SK-N-SH (cell line): ENCODE measurements around the gene RAD23A.
"Not testable (repeated sequence)": the region's sequence is repeated elsewhere in the genome, so short reads cannot be mapped to it uniquely, and the experiment has no call there.

Experiments used
- CHD2 ChIP-seq: fragments of 150-350 bp; IDR thresholded peaks from 2 replicates; pipeline ENCODE4 v1.6.1; 2018; ENCODE audit warnings: low read length; ENCODE audit not compliant: partially characterized antibody
- ELF1 ChIP-seq: IDR thresholded peaks from 2 replicates; pipeline ENCODE4 v1.4.0; 2012
- FOXJ3 ChIP-seq: sonication (generic); formaldehyde crosslinking; IDR thresholded peaks from 2 replicates; pipeline ENCODE4 v1.5.1; 2020; ENCODE audit warnings: mild to moderate bottlenecking, missing genetic modification reagents
- GATA2 ChIP-seq: sonication (generic); formaldehyde crosslinking; IDR thresholded peaks from 2 replicates; pipeline ENCODE4 v1.5.0; 2020; ENCODE audit warnings: mild to moderate bottlenecking, missing genetic modification reagents
- MXI1 ChIP-seq: IDR thresholded peaks from 2 replicates; pipeline ENCODE4 v1.6.1; 2012; ENCODE audit warnings: mild to moderate bottlenecking, low read depth, low read length, improper control_type of control experiment
- NFIC ChIP-seq: IDR thresholded peaks from 2 replicates; pipeline ENCODE4 v1.4.0; 2012; ENCODE audit warnings: borderline replicate concordance
- TF ChIP-seq, protein P1 (sequence below): fragments of 200-600 bp; sonication (generic); IDR thresholded peaks from 2 replicates; pipeline ENCODE4 v1.6.1; 2017; ENCODE audit warnings: antibody characterized with exemption, mild to moderate bottlenecking, moderate library complexity
- TF ChIP-seq, protein P2 (sequence below): fragments of 150-350 bp; IDR thresholded peaks from 2 replicates; pipeline ENCODE4 v1.6.1; 2016; ENCODE audit warnings: mild to moderate bottlenecking, low read depth, low read length

DNA sequence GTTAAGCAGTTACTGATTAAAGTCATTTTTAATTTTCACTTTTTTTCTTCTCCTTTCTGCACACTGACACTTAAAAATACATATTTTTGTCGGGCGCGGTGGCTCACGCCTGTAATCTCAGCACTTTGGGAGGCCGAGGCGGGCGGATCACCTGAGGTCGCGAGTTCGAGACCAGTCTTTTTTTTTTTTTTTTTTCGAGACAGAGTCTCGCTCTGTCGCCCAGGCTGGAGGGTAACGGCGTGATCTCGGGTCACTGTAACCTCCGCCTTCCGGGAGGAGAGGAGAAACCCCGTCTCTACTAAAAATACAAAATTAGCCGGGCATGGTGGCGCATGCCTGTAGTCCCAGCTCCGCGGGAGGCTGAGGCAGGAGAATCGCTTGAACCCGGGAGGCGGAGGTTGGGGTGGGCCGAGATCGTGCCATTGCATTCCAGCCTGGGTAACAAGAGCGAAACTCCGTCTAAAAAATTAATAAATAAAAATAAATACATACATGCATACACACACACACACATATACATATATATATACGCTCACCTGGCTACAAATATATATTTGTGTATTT is 11.8 kb downstream of the RAD23A start:
- not testable (repeated sequence) for TF ChIP-seq MXI1, CHD2, FOXJ3, ELF1, GATA2, NFIC
- TF ChIP-seq, protein P1, sequence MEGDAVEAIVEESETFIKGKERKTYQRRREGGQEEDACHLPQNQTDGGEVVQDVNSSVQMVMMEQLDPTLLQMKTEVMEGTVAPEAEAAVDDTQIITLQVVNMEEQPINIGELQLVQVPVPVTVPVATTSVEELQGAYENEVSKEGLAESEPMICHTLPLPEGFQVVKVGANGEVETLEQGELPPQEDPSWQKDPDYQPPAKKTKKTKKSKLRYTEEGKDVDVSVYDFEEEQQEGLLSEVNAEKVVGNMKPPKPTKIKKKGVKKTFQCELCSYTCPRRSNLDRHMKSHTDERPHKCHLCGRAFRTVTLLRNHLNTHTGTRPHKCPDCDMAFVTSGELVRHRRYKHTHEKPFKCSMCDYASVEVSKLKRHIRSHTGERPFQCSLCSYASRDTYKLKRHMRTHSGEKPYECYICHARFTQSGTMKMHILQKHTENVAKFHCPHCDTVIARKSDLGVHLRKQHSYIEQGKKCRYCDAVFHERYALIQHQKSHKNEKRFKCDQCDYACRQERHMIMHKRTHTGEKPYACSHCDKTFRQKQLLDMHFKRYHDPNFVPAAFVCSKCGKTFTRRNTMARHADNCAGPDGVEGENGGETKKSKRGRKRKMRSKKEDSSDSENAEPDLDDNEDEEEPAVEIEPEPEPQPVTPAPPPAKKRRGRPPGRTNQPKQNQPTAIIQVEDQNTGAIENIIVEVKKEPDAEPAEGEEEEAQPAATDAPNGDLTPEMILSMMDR, result not testable (repeated sequence)
- TF ChIP-seq, protein P2, sequence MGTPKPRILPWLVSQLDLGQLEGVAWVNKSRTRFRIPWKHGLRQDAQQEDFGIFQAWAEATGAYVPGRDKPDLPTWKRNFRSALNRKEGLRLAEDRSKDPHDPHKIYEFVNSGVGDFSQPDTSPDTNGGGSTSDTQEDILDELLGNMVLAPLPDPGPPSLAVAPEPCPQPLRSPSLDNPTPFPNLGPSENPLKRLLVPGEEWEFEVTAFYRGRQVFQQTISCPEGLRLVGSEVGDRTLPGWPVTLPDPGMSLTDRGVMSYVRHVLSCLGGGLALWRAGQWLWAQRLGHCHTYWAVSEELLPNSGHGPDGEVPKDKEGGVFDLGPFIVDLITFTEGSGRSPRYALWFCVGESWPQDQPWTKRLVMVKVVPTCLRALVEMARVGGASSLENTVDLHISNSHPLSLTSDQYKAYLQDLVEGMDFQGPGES, result not testable (repeated sequence)
